Liver (tissue), 3 donors: ENCODE data around the gene PPP6R3.

Experiments
- EGR1 ChIP-seq, 2 donors: IDR thresholded peaks; 2 replicates each; pipeline ENCODE4 v1.6.1; 2016 to 2018; ENCODE audit warnings: antibody characterized with exemption in 2 of 2, low read depth in 2 of 2
- JUND ChIP-seq, 2 donors: IDR thresholded peaks; 2 replicates each; pipeline ENCODE4 v1.6.1; 2016; ENCODE audit warnings: antibody characterized with exemption in 2 of 2
- RAD21 ChIP-seq, 2 donors: IDR thresholded peaks; 2 replicates each; pipeline ENCODE4 v1.6.1; 2016; ENCODE audit warnings: antibody characterized with exemption in 2 of 2, mild to moderate bottlenecking in 2 of 2
- REST ChIP-seq: IDR thresholded peaks from 2 replicates; pipeline ENCODE4 v1.6.1; 2016; ENCODE audit warnings: antibody characterized with exemption, mild to moderate bottlenecking
- RXRA ChIP-seq, 2 donors: IDR thresholded peaks; 2 replicates each; pipeline ENCODE4 v1.6.1; 2017 to 2018; ENCODE audit warnings: antibody characterized with exemption in 2 of 2, mild to moderate bottlenecking in 1 of 2
- YY1 ChIP-seq: IDR thresholded peaks from 2 replicates; pipeline ENCODE4 v1.6.1; 2016; ENCODE audit warnings: antibody characterized with exemption, mild to moderate bottlenecking
- ZBTB33 ChIP-seq: IDR thresholded peaks from 2 replicates; pipeline ENCODE4 v1.6.1; 2016; ENCODE audit warnings: antibody characterized with exemption
- TF ChIP-seq, protein P1 (sequence below): fragments of 150-350 bp; IDR thresholded peaks from 2 replicates; pipeline ENCODE4 v1.5.1; 2017; ENCODE audit warnings: improper control_type of control experiment, low read depth, low read length; ENCODE audit not compliant: missing input control
- TF ChIP-seq, protein P2 (sequence below): IDR thresholded peaks from 2 replicates; pipeline ENCODE4 v1.6.1; 2016; ENCODE audit warnings: antibody characterized with exemption
- donor health status: healthy.
- donor health status: healthy.

- no peak for TF ChIP-seq REST
- TF ChIP-seq, protein P1, sequence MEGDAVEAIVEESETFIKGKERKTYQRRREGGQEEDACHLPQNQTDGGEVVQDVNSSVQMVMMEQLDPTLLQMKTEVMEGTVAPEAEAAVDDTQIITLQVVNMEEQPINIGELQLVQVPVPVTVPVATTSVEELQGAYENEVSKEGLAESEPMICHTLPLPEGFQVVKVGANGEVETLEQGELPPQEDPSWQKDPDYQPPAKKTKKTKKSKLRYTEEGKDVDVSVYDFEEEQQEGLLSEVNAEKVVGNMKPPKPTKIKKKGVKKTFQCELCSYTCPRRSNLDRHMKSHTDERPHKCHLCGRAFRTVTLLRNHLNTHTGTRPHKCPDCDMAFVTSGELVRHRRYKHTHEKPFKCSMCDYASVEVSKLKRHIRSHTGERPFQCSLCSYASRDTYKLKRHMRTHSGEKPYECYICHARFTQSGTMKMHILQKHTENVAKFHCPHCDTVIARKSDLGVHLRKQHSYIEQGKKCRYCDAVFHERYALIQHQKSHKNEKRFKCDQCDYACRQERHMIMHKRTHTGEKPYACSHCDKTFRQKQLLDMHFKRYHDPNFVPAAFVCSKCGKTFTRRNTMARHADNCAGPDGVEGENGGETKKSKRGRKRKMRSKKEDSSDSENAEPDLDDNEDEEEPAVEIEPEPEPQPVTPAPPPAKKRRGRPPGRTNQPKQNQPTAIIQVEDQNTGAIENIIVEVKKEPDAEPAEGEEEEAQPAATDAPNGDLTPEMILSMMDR = no peak
- TF ChIP-seq JUND (IDR thresholded peaks at IDR 0.05) = no peak
- TF ChIP-seq, protein P2, sequence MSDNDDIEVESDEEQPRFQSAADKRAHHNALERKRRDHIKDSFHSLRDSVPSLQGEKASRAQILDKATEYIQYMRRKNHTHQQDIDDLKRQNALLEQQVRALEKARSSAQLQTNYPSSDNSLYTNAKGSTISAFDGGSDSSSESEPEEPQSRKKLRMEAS = no peak
- no peak for TF ChIP-seq EGR1 (IDR thresholded peaks at IDR 0.05; ENCODE audit: low read depth in 2 of 2)
- no peak for TF ChIP-seq RXRA (IDR thresholded peaks at IDR 0.05)
- TF ChIP-seq YY1 = no peak
- no peak for TF ChIP-seq RAD21 (IDR thresholded peaks at IDR 0.05)
- no peak for TF ChIP-seq ZBTB33
Observed at GRCh38 chr11:68583041-68583446, 122.5 kb downstream of the PPP6R3 start.
